LNCAP (cell line): ENCODE results near the gene MYO7B.

Experiments
- TF ChIP-seq, protein P1 (sequence below): fragments of 450-650 bp; IDR thresholded peaks from 2 replicates; pipeline ENCODE4 v1.5.1; 2017; ENCODE audit warnings: mild to moderate bottlenecking

The MYO7B gene

DNA sequence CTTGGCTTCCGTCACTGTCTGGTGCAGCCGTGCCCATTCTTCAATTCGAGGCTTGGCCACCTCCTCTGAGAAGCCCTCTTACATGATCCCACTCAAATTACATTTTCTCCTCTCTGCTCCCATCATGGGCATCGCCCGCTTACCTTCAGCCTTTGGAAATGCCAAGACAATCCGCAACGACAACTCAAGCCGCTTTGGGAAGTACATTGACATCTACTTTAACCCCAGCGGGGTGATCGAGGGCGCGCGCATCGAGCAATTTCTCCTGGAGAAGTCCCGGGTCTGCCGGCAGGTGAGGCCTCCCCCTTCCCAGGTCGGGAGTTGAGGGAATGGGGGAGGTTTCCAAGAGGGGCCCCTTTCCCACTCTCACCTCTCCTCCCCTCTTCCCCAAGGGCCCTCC, 38.3 kb downstream of the MYO7B start:
- TF ChIP-seq, protein P1, sequence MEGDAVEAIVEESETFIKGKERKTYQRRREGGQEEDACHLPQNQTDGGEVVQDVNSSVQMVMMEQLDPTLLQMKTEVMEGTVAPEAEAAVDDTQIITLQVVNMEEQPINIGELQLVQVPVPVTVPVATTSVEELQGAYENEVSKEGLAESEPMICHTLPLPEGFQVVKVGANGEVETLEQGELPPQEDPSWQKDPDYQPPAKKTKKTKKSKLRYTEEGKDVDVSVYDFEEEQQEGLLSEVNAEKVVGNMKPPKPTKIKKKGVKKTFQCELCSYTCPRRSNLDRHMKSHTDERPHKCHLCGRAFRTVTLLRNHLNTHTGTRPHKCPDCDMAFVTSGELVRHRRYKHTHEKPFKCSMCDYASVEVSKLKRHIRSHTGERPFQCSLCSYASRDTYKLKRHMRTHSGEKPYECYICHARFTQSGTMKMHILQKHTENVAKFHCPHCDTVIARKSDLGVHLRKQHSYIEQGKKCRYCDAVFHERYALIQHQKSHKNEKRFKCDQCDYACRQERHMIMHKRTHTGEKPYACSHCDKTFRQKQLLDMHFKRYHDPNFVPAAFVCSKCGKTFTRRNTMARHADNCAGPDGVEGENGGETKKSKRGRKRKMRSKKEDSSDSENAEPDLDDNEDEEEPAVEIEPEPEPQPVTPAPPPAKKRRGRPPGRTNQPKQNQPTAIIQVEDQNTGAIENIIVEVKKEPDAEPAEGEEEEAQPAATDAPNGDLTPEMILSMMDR = no peak

DNA sequence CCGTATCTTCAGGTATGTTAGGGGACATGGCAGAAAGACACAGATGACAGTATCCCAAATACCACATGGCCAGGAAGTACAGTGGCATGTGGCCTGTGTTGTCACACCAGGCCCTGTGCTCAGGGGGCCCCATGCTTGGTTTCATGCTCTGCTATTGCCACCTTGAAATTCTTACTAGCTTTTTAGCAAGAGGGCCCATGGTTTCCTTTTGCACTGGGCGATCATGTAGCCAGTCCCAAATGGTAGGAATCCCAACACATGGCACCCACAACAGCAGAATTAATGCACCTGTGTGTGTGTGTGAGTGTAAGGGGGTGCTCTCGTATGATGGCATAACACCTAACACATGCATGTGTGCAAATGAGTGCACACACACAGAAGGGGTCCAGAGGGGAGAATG, 39.2 kb downstream of the MYO7B start:
- TF ChIP-seq, protein P1 = no peak

DNA sequence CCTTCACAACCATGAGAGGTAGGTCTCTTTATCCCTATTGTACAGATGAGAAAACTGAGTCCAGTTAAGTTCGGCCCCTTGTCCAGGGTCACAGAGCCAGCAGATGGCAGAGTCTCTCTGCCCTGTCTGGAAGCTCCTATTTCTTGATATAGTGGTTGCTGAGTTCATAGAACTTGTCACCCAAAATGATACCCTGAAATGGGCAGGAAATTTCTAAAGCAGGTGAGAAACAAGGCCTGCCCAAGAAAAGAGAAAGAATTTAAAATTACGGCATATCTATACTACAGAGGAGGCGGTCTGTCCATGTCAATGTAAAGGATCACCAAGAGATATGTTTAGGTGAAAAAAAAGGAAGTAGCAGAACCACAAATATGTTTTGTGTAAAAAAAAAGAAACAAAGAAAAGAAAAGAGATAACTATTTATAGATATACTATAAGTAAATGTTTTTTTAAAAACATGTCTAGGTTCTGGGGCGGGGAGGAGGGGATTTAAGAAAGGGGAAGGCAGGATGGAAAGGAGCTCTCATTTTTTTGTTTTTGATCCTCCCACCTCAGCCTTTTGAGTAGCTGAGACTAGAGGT, 39.8 kb downstream of the MYO7B start:
- TF ChIP-seq, protein P1 = no peak

DNA sequence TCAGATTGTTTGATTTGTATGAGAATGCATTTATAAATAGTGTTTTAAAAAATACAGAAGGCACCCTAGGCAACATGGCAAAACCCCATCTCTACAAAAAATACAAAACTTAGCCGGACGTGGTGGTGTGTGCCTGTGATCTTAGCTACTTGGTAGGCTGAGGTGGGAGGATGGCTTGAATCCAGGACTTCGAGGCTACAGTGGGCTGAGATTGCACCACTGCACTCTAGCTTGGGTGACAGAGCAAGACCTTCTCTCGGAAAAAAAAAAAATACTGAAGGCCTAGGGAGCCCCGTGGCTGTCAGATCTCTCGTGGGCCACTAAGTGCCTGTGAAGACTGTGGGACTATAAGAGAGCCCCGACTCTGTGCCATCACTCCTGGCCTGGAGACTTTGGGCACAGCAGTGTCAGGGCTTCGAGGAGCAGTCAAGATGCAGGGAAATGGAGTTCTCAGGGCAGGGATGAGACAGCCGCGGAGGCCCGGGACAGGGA, 40.5 kb downstream of the MYO7B start:
- TF ChIP-seq, protein P1 = no peak

DNA sequence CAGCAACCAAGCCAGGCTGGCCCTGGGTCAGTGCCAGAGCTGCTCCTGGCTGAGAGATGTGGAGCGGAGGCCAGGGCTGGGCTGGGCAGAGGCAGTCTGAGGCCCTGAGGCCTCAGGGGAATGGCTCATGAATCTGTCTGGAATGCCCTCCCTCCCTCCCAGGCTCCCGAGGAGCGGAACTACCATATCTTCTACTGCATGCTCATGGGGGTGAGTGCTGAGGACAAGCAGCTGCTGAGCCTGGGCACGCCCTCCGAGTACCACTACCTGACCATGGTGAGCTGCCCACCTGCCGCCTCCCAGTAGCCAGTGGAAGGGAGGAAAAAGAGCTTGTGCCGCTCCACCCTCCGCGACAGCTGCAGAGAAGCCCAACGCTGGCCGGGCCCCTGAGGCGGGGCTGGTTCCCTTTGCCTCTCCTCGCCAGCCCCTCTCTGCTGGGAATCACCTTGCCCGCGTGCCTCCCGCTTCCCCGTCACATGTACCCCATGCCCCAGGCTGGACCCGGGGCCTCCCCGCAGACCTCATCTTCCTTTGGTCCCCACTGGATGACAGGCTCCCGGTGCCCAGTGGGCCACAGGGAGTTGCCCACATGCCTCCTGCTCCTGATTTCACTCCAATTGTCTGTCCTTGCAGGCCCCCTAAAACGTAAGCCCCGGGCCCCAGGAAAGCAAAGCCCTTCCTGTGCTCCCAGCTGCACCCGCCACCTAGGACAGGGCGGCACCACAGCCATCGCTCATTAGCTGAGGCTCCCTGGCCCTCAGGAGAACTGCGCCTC, 41.1 kb downstream of the MYO7B start:
- TF ChIP-seq, protein P1 = no peak

DNA sequence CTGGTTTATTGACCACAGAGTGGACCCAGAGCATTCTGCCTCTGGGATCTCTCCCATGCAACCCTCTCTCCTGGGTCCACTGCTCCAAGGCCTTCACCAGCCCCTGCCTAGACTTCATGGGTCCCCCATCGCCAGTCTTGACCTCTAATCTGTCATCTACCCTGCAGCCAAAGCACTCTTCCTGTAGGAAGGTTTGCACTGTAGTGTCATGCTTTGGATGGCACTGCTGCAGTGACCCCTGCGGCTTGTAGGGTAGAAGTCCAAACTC, 41.7 kb downstream of the MYO7B start:
- TF ChIP-seq, protein P1 = no peak

DNA sequence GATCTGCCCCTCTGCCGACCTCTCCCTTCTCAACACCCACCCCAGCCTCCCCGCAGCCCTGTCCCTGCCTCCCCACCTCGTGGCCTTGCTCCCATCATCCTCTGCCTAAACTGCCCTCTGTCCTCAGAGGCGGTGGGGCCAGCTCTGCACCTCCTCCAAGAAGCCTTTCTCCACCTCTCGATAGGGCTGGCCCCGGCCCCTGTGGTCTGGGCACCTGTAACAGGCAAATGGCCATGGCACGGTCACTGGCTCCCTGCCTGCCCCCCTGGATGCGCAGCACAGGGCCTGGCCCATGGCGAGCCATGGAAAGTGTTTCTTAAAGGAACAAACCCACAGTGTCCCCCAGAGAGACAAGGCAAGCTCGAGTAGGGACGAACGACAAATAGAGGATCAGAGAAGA, 42.0 kb downstream of the MYO7B start:
- TF ChIP-seq, protein P1 = no peak
